HK-2 (cell line): ENCODE results near the gene LPP.
"Not testable (repeated sequence)": the region's sequence is repeated elsewhere in the genome, so short reads cannot be mapped to it uniquely, and the experiment has no call there.

Experiments used
- DNase-seq: peaks from one replicate; pipeline ENCODE4 v3.0.0-alpha.2; 2018; ENCODE audit not compliant: unreplicated experiment

Gene LPP

DNA sequence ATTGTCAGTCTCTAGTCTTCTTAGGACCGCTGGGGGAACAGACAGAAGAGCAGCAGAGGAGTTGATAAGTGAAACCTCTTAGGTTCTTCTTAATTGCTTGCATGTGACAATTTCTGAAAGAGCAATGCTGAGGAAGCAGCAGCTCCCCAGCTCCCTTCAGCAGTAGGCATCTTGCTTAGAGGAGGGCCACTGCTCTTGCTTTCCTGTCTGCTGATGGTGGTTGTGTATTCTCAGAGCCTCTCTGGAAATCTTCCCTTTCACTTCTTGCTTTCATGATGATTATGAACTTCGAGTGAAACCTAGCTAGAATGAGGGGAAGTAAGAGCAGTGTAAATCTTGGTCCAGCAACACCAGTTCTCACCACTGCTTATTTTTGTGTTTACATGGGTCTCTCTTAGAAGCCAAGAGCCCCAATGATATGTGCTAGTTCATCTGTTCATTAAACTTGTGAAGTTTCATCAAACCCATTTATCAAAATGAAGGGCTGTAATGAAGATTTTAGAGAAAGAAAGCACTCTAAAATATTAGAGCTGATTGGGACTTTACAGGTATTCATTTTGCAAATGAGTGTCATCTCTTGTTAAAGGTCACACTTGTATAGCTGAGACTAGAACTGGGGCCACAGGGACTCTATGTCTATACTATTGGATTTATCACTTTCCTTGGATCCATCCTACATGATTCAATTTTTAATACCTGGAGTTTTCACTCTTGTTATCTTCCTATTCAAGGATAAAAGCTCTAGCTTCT is 246.7 kb downstream of the LPP start:
- DNase-seq = no peak

DNA sequence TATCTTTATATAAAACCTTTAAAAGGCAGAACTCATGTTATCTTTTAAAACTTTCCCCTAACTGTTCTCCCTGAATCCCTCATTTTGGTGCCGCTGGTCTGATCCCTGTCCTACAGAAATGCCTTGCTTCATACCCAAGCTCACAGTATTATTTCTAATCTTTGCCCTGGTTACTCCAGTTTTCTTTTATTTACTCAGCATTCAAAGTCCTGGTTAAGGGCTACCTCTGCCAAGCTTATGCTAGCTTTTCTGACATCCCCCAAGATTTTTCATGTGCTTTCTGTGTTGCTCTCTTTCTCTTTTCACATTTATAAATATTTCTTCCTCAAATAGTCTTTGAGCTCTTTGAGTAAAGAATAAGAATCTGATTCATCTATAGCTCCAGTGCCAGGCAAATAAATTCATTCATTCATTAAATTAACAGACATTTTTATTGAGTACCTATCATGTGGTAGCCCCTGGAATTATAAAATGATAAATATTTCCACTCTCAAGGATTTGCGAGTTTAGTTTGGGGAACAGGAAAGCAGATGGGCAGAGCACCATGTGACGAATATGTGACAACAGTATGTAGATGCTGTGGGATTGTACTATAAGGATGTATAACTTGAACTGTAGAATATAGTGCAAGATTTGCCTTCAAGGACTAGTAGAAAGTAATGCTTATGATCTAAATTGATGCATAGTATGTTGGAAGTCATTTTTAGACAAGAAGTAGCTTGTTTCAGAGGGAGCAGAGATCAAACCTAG is 247.5 kb downstream of the LPP start:
- DNase-seq = no peak

GRCh38 chr3:188402229-188402628 is 248.3 kb downstream of the LPP start:
- no peak for DNase-seq

DNA sequence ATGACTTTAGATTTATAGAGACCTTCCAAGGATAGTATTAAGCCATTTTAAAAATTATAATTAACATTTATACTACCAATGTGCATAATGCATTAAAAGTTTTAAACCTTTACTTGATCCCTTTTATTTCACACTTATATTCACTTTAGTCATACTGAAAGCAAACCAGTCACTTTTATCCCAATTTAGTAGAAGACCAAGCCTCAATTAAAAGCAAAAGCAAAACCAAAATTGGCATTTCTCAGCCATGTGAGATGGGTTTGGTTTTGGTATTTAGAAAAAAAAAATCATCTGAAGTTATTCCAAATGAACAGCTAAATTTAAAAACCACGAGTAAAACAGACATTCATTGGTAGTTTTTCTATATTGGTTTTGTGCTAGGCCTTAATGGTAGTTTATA is 249.4 kb downstream of the LPP start:
- no peak for DNase-seq

DNA sequence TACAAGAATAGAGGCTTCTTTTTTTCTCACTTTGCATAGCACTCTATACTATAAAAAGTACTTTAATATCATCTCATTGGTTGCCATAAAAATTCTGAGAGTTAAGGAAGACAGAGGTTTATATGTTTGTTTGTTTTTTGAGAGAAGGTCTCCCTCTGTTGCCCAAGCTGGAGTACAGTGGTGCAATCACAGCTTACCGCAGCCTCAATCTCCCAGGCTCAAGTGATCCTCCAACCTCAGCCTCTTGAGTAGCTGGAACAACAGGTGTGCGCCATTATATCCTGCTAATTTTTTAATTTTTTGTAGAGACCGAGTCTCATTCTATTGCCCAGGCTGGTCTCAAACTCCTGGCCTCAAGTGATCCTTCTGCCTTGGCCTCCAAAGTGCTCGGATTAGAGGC is 250.2 kb downstream of the LPP start:
- DNase-seq = no peak

- DNase-seq = no peak
Observed at GRCh38 chr3:188404701-188405100, 250.7 kb downstream of the LPP start.

DNA sequence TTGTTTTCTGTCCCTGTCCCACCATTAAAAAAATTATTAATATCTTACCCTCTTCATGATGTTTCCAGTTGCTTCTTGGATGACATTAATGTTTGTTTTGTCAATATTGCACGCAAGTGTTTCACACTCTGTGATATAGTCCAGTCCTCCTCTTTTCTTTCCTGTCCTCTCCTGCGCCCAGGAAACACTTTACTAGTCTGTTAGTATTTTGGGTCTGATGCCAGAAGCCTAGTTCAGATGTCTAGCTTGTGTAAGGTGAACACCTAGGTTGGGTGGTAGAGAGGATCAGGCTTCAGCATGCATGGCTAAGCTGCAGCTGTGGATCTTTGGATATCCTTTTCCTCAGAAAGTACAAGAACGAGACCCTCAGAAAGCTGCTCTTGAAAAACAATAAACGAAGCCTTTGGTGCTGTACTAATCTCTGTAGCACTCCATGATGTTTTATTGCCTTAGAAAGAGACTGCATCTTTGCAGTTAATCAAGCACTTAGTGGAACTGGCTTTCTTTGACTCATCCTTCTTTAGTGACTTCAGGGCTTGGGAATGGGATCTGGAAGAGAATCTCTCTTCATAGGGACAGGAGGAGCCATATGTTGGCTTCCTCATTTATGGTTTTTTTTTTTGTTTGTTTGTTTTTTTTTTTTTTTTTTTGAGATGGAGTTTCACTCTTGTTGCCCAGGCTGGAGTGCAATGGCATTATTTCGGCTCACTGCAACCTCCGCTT is 253.4 kb downstream of the LPP start:
- DNase-seq = no peak

- DNase-seq = no peak
Observed at GRCh38 chr3:188408831-188409230, 254.9 kb downstream of the LPP start.

- no peak for DNase-seq
Observed at GRCh38 chr3:188411750-188412149, 257.8 kb downstream of the LPP start.

DNA sequence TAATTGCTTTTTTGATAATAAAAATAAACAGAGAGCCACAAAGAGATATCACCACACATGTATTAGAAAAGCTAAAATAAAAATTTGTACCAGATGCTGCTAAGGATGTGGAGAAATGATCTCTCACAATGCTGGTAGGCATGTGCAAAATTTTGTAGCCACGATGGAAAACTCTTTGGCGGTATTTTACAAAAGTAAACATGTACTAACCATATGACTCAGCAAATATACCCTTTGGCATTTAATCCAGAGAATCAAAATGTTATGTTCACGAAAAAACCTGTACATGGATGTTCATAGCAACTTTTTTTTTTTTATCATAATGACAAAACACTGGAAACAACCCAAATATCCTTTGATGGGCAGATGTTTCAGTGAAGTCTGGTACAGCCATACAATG is 261.2 kb downstream of the LPP start:
- DNase-seq = no peak

DNA sequence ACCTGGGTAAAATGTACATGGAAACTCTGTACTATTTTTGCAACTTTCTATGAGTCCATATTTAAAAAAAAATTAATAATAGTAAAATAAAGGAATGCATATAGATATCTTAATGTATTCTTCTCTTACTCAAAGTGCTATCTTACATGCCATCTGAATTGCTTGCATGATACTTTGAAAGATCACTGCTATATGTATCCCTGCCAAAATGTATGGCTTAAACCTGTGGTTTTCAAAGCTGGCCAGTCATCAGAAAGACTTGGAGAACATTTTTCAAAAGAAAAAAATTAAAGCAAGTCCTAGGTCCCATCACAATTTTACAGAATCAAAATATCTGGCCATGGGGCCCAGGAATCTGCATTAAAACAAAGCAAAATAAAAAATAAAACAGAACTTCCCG is 262.1 kb downstream of the LPP start:
- no peak for DNase-seq

DNA sequence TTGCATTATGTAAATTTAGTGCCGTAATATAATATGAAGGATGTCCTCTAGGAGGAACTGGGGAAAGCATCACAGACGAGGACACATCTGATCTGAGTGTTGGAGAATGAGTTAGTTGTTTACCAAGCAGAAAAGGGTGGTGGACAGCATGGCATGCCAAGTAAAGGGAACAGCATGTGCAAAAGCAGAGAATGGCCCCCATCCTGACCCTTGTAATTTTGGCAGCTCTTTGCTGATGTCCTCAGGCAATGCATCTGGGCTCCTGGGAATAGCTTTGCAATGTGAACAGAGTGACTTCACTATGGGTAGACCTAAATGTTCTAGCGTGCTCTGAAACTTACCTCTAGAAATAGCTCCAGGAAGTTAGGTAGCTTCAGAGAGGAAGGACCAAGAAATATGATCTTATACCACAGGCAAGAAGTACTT is 263.3 kb downstream of the LPP start:
- no peak for DNase-seq

- no peak for DNase-seq
Observed at GRCh38 chr3:188417766-188418165, 263.8 kb downstream of the LPP start.

DNA sequence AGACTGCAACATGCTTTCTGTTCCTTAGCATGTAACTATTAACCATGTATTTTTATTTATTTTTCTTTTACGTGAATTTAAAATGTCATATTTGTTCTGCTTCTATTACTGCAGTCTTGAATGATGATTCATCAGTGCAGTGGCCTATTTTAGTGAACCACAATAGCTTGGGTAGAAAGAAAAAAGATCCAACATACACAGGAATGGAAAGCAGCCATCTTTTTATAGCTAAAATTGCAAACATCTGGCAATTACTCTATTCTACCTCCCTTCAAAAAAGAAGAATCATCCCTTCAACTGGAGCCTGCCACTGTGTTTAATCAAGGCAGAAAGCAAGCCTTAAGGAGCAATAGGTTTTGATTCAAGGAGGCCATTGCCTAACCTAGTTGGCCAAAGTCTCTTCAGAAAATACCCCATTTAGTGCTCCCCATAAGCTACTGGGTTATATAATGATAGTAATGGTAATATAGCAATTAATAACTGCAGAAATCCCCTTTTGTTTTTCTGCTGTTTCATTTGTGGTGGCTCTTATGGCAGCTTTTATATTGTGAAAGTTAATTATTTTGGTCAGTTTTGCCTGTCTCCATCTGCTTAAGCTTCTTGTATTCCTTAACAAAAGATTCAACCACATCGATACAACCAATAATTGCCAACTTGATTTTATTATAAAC is 267.3 kb downstream of the LPP start:
- no peak for DNase-seq

- DNase-seq = no peak
Observed at GRCh38 chr3:188421836-188422540, 268.0 kb downstream of the LPP start.

GRCh38 chr3:188427981-188428380 is 274.0 kb downstream of the LPP start:
- DNase-seq = not testable (repeated sequence)

DNA sequence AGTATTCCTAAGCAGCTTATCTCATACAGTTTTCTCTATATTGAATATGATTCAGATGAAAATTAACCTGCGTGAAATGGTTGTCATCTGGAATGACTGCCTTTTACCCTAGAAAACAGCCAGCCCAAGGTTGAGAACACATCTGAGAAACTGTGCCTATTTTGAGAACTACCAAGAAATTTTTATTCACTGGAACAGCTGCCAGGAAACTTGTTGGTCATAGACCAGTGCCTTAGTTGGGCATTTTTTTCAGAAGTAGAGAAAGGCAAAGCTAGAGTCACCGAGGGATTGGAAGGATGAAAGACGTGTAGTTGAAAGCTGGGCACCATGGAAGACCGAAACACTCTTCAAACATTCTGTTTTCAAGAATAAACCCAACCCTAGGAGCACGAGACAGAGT is 277.1 kb downstream of the LPP start:
- DNase-seq = no peak

DNA sequence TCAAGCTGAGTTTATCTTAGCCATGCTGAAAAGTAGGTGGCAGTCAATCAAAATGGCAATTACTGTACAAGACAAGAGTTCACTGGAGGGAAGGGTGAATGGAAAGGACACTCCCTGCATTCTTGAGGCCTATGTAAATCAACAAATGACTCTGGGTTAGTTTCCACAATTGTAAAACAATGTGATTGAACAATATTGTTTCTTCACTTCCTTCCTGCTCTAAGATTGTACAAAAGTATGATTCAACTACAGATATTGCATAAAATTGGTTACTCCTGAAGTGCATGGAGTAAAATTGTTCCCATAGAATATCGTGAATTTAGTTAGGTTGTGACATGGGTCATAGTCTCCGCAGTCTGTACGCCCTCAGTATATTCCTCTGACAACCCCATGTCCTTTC is 277.6 kb downstream of the LPP start:
- no peak for DNase-seq

DNA sequence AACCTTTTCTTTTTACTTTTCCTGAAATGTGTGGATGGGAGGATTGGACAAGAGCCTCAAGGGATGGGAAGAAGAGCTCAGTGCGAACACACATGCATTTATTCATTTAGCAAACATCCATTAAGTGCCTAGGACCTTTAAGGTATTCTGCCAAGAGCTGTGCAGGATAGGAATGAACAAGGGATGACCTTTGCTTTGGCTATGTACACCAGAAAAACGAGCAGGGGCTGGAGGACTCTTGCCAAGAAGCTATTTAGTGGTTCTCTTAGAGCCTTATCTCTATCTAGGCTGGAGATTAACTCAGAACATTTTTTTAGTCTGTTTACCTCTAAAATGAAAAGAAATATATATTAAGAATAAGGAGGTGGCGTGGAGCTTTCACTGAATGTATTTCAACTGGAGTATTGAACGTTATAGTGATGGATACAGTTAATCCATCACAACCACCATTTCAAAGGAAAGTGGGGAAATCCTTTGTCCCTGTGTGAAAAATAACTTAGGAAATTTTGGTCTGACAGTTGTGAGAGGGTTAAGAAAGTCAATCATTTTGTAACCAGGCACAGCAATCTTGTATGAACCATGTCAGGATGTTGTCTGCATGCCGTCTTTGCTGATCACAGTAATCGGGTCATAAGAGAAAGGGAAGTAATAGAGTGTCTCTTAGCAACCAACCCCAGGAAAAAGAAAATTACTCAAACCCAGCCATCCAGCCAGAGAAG is 279.0 kb downstream of the LPP start:
- DNase-seq = no peak

DNA sequence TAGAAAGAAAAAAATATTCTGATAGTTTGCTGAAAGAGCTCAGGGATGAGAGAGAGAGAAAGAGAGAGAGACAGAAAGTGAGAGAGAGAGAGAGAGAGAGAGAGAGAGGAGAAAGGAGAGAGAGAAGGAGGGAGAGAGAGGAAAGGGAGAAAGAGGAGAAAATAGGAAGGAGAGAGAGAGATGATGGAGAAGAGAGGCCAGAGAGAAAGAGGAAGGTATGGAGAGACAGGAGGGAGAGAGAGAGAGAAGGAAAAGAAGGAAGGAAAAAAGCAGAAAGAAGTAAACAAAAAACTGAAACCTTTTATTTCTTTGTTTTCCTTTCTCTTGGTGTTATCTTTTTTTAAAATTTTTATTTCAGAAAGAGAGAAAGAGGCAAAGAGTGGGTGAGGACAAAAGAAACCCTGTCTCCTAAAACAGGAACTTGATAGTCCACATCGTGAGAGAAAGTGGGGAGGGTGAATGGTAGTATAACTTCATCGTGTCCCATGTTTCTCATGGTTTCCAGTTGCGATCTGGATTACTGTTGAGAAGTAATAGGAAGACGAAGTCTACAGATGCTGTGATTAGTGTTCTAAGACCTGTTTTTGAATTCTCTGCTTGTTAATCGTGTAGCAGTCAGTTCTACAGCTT is 279.7 kb downstream of the LPP start:
- no peak for DNase-seq
